Vagina (tissue), 2 donors: ENCODE data around the gene FTH1. TPM values are rescaled to one million over a fixed set of nuclear protein-coding genes. Genes with fewer than 3 reads are reported as not detected.
A peak's percentile ranks its signal among the peaks of the same experiment; 100 is the strongest.

Experiments
- DNase-seq, 2 donors: peaks; one replicate each; pipeline ENCODE4 v3.0.0-alpha.2; 2017; ENCODE audit errors: extremely low spot score in 2 of 2
- H3K27ac ChIP-seq: fragments of 200-600 bp; sonication (generic); one replicate; pipeline ENCODE4 v1.5.1; 2019
- H3K27me3 ChIP-seq: fragments of 200-600 bp; sonication (generic); one replicate; pipeline ENCODE4 v1.5.1; 2019
- H3K36me3 ChIP-seq, 2 donors: fragments of 200-600 bp; sonication (generic); one replicate each; pipeline ENCODE4 v1.5.1; 2017 to 2019
- H3K4me1 ChIP-seq: fragments of 200-600 bp; sonication (generic); one replicate; pipeline ENCODE4 v1.5.1; 2019
- H3K4me3 ChIP-seq, 2 donors: fragments of 200-600 bp; sonication (generic); 1 replicate in 1 of 2; 2 replicates in 1 of 2; pipeline ENCODE4 v1.5.1; 2016 to 2019
- H3K9me3 ChIP-seq: fragments of 200-600 bp; sonication (generic); one replicate; pipeline ENCODE4 v1.5.1; 2019
- CTCF ChIP-seq, 3 experiments: fragments of 450-650 bp in 2 of 3; fragments of 200-600 bp in 1 of 3; sonication (generic) in 1 of 3; IDR thresholded peaks; one replicate each; pipeline ENCODE4 v1.5.1; 2017 to 2019; ENCODE audit warnings: antibody characterized with exemption in 3 of 3, mild to moderate bottlenecking in 2 of 3, moderate library complexity in 2 of 3
- POLR2A ChIP-seq, 2 donors: fragments of 450-650 bp; IDR thresholded peaks; one replicate each; pipeline ENCODE4 v1.6.1; 2017; ENCODE audit warnings: antibody characterized with exemption in 2 of 2, mild to moderate bottlenecking in 2 of 2, moderate library complexity in 2 of 2
- POLR2AphosphoS5 ChIP-seq, 2 donors: sonication (generic); formaldehyde crosslinking; IDR thresholded peaks; one replicate each; pipeline ENCODE4 v1.9.0; 2017; ENCODE audit warnings: antibody characterized with exemption in 2 of 2, mild to moderate bottlenecking in 2 of 2, low read depth in 1 of 2; ENCODE audit not compliant: insufficient read depth in 1 of 2
- intact Hi-C: fragments of 100-400 bp; cut with DNase I; formaldehyde crosslinking; loops from one replicate; pipeline ENCODE4 v1.15.1; 2023
- total RNA-seq: library from RNA; depleted of rRNA; stranded (reverse); fragments of >200 nt; gene quantifications from one replicate; pipeline ENCODE4 v1.2.3, GENCODE V29; 2016

The FTH1 gene
- total RNA-seq, 1 donor from 2014 or later, result 2,421 TPM

GRCh38 chr11:61978703-61979661 lies 11.5 kb upstream of the FTH1 start:
- DNase-seq, result no peak
- H3K4me1 ChIP-seq, result peaks cover 9% of the 10 kb centered on the region
- peak overlapping the region; percentile 42 for H3K27ac ChIP-seq
- H3K4me3 ChIP-seq, result no peak overlapping the region
- H3K27me3 ChIP-seq, result no peaks in the 10 kb centered on the region
- TF ChIP-seq POLR2AphosphoS5 (IDR thresholded peaks at IDR 0.05; ENCODE audit: insufficient read depth in 1 of 2, low read depth in 1 of 2) (peak in 1 of 2 donors; percentile 44), CTCF (IDR thresholded peaks at IDR 0.05) (no peak)
- H3K9me3 ChIP-seq, result no peaks in the 10 kb centered on the region
- H3K36me3 ChIP-seq, result no peaks in the 10 kb centered on the region
- intact Hi-C loops, result loop anchor here (10.0 kb wide), 1 partner anchor 106 kb away; no protein-coding TSS in a partner anchor

- H3K4me1 ChIP-seq, result peaks cover 29% of the 10 kb centered on the region
- no peaks in the 10 kb centered on the region for H3K27me3 ChIP-seq
- intact Hi-C loops, result loop anchor here (10.0 kb wide), 1 partner anchor 108 kb away; no protein-coding TSS in a partner anchor
- TF ChIP-seq POLR2AphosphoS5 (IDR thresholded peaks at IDR 0.05; ENCODE audit: insufficient read depth in 1 of 2, low read depth in 1 of 2), result no peak
- TF ChIP-seq CTCF (IDR thresholded peaks at IDR 0.05), result no peak
- no peak for TF ChIP-seq POLR2A (IDR thresholded peaks at IDR 0.05)
- H3K4me3 ChIP-seq, result no peak overlapping the region
- no peak overlapping the region for H3K27ac ChIP-seq
- H3K9me3 ChIP-seq, result no peaks in the 10 kb centered on the region
- DNase-seq, result no peak
- no peaks in the 10 kb centered on the region for H3K36me3 ChIP-seq
Observed at GRCh38 chr11:61976813-61977475, 9.5 kb upstream of the FTH1 start.

- Histone ChIP-seq H3K36me3 (no peaks in the 10 kb centered on the region), H3K9me3 (no peaks in the 10 kb centered on the region), H3K27ac (no peak overlapping the region), H3K4me3 (no peak overlapping the region), H3K27me3 (no peaks in the 10 kb centered on the region), H3K4me1 (peaks cover 31% of the 10 kb centered on the region)
- no peak for TF ChIP-seq CTCF (IDR thresholded peaks at IDR 0.05)
- TF ChIP-seq POLR2A (IDR thresholded peaks at IDR 0.05), result no peak
- TF ChIP-seq POLR2AphosphoS5 (IDR thresholded peaks at IDR 0.05; ENCODE audit: insufficient read depth in 1 of 2, low read depth in 1 of 2), result no peak
- intact Hi-C loops, result loop anchor here (10.0 kb wide), 1 partner anchor 108 kb away; no protein-coding TSS in a partner anchor
- no peak for DNase-seq
Observed at GRCh38 chr11:61976420-61976800, 9.0 kb upstream of the FTH1 start.

GRCh38 chr11:61975638-61976419 lies 8.4 kb upstream of the FTH1 start:
- no peak for DNase-seq
- Histone ChIP-seq H3K36me3 (no peaks in the 10 kb centered on the region), H3K27me3 (no peaks in the 10 kb centered on the region), H3K4me1 (peaks cover 37% of the 10 kb centered on the region), H3K9me3 (no peaks in the 10 kb centered on the region), H3K4me3 (no peak overlapping the region), H3K27ac (peak overlapping the region; percentile 99)
- TF ChIP-seq CTCF (IDR thresholded peaks at IDR 0.05) (no peak), POLR2AphosphoS5 (IDR thresholded peaks at IDR 0.05; ENCODE audit: insufficient read depth in 1 of 2, low read depth in 1 of 2) (no peak)
- intact Hi-C loops, result loop anchor here (10.0 kb wide), 1 partner anchor 109 kb away; no protein-coding TSS in a partner anchor
